Stimulated activated effector memory CD8-positive, alpha-beta T cell treated with anti-CD3 and anti-CD28 coated beads, Interleukin-12 subunit alpha, Interleukin-12 subunit beta, amount 100 ng/mL, for 72 hours (primary cell): ENCODE measurements around the gene CDH12.
"Not testable (repeated sequence)": the region's sequence is repeated elsewhere in the genome, so short reads cannot be mapped to it uniquely, and the experiment has no call there.

ENCODE experiments used
- ATAC-seq: fragments of 150-1000 bp; cut with Tn5 transposase; 2 replicates; pipeline ENCODE4 v1.10.0; 2021
- DNase-seq, 2 donors: peaks; one replicate each; pipeline ENCODE4 v3.0.0; 2021 to 2022; ENCODE audit warnings: low spot score in 2 of 2
- H3K27ac Mint-ChIP-seq: one replicate; pipeline ENCODE4 v1.8.0; 2022; ENCODE audit warnings: mild to moderate bottlenecking, mixed read lengths
- H3K36me3 Mint-ChIP-seq: one replicate; pipeline ENCODE4 v1.8.0; 2022; ENCODE audit warnings: mild to moderate bottlenecking, mixed read lengths
- H3K4me1 Mint-ChIP-seq: one replicate; pipeline ENCODE4 v1.8.0; 2022; ENCODE audit warnings: mixed read lengths
- H3K4me3 Mint-ChIP-seq: one replicate; pipeline ENCODE4 v1.8.0; 2022; ENCODE audit warnings: mild to moderate bottlenecking, mixed read lengths
- H3K9me3 Mint-ChIP-seq: one replicate; pipeline ENCODE4 v1.8.0; 2022; ENCODE audit warnings: mixed read lengths

CDH12 gene

DNA sequence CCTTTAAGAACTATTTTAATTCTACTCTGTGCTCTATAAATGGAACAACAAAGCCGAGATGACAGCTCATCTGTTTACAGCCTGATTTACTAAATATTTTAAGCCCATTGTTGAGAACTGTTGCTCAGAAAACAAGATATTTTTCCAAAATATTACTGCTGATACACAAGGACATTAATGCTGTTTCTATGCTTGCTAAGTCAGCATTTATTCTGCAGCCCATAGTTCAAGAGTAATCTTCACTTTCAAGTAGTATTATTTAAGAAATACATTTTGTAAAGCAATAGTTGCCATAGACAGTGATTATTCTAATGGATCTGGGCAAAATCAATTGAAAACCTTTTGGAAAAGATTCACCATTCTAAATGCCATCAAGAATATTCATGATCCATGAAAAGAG is 208.3 kb downstream of the CDH12 start:
- DNase-seq = no peak
- no peak for ATAC-seq
- Mint-ChIP-seq H3K36me3 (no peaks in the 10 kb centered on the region), H3K27ac (no peak overlapping the region), H3K4me3 (no peak overlapping the region), H3K9me3 (peaks cover 13% of the 10 kb centered on the region), H3K4me1 (no peaks in the 10 kb centered on the region)

DNA sequence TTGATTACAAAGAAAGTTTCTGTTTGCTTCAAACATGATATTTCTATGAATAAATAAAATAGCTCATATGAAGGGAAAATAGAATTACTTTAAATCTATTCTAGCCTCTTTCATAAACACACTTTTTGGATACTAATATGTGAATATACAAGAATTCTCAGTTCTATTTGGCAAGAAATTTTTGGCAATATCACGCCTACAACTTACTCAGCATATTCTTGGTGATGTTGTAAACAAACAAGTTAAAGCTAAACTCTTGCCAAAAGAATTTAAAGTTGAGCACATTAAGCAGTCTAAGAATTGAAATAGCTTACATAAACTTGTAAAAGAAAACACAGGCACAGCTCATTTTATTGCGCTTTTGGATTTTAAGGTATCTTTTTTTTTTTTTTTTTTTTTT is 209.8 kb downstream of the CDH12 start:
- H3K4me3 Mint-ChIP-seq = no peak overlapping the region
- ATAC-seq = no peak
- H3K9me3 Mint-ChIP-seq = peaks cover 14% of the 10 kb centered on the region
- H3K27ac Mint-ChIP-seq = no peak overlapping the region
- DNase-seq = no peak
- H3K36me3 Mint-ChIP-seq = no peaks in the 10 kb centered on the region
- no peaks in the 10 kb centered on the region for H3K4me1 Mint-ChIP-seq

DNA sequence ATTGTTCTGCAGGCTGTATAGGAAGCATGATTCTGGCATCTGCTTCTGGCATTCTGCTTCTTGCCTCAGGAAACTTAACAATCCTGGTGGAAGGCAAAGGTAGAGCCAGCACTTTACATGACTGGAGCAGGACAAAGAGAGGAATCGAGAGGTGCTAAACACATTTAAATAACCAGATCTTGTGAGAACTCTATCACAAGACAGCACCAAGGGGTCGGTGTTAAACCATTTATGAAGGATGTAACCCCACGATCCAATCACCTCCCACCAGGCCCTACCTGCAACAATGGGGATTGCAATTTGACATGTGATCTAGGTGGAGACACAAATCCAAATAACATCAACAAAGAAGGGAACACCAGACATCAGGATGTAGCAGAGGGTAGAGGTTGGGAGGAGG is 221.5 kb downstream of the CDH12 start:
- Mint-ChIP-seq H3K4me3 (no peak overlapping the region), H3K4me1 (no peaks in the 10 kb centered on the region), H3K27ac (no peak overlapping the region), H3K9me3 (peaks cover 20% of the 10 kb centered on the region), H3K36me3 (no peaks in the 10 kb centered on the region)
- ATAC-seq (no peak), DNase-seq (no peak)

DNA sequence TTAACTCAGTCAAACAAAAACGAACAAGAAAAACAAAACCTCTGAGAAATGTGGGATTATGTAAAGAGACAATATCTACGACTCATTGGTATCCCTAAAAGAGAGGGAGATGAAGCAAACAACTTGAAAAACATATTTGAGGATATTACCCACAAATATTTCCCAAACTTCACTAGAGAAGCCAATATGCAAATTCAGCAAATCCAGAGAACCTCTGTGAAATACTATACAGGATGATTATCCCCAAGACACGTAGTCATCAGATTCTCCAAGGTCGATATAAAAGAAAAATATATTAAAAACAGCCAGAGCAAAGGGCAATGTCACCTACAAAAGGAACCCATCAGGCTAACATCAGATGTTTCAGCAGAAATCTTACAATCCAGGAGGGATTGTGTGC is 226.1 kb downstream of the CDH12 start:
- no peaks in the 10 kb centered on the region for H3K4me1 Mint-ChIP-seq
- DNase-seq (no peak), ATAC-seq (no peak)
- H3K4me3 Mint-ChIP-seq = no peak overlapping the region
- peaks cover 19% of the 10 kb centered on the region for H3K9me3 Mint-ChIP-seq
- no peaks in the 10 kb centered on the region for H3K36me3 Mint-ChIP-seq
- no peak overlapping the region for H3K27ac Mint-ChIP-seq

DNA sequence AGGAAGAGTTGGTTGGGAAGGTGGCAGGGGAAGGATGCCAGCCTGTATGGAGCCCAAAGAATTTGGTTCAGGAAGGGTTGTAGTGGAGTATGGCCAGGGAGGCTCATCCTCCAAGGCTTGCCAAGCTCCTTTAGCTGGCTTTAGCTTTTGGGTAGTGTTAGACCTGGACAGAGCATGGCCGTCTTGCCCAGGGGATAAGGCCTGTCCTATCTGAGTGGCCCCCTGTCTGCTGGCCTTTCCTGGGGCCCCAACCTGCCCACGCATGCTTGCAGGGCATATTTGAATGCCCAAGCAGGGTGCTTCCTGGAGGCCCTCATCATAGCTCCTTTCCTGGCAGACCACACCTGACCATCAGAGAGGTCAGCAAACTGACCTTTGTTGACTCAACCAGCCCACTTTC is 227.7 kb downstream of the CDH12 start:
- Mint-ChIP-seq H3K4me3 (no peak overlapping the region), H3K9me3 (peaks cover 22% of the 10 kb centered on the region), H3K36me3 (no peaks in the 10 kb centered on the region), H3K27ac (no peak overlapping the region), H3K4me1 (no peaks in the 10 kb centered on the region)
- DNase-seq (no peak), ATAC-seq (no peak)

DNA sequence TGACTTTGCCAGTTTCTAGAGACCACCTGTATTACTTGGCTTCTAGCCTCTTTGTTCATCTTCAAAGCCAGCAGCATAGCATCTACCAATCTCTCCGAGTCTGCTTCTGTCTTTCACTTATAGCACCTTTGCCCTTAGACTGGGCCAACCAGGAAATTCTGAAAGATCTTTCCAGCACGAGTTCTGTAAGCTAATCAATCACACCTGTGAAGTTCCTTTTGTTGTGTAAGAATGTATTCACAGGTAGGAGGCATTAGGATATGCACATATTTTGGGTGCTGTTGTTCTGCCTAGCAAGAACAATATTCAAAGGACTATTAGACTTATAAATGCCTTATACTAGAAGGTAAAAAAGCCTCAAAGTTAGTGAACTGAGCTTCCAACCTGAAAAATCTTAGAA is 232.1 kb downstream of the CDH12 start:
- DNase-seq (no peak), ATAC-seq (no peak)
- Mint-ChIP-seq H3K4me1 (no peaks in the 10 kb centered on the region), H3K9me3 (peaks cover 12% of the 10 kb centered on the region), H3K4me3 (no peak overlapping the region), H3K36me3 (no peaks in the 10 kb centered on the region), H3K27ac (no peak overlapping the region)

DNA sequence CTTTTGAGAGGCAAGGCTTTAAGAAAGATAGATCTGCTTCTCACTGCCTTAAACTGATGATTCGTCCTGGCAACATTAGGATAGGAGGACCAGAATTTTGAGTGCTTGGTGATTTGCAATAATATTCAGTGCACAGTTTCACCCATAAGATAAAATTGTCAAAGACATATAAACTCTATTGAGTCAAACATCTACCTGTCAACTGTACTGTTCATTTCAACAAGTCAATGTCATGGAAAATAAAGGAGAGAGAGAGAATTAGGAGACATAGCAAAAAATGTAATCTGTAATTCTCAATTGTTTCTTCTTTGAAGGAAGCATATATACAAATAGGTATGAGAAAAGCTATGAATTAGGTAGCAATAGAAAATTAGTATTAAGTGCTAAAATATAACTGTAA is 237.2 kb downstream of the CDH12 start:
- DNase-seq = no peak
- H3K9me3 Mint-ChIP-seq = peaks cover 10% of the 10 kb centered on the region
- ATAC-seq = no peak
- H3K36me3 Mint-ChIP-seq = no peaks in the 10 kb centered on the region
- H3K27ac Mint-ChIP-seq = no peak overlapping the region
- no peak overlapping the region for H3K4me3 Mint-ChIP-seq
- H3K4me1 Mint-ChIP-seq = no peaks in the 10 kb centered on the region

DNA sequence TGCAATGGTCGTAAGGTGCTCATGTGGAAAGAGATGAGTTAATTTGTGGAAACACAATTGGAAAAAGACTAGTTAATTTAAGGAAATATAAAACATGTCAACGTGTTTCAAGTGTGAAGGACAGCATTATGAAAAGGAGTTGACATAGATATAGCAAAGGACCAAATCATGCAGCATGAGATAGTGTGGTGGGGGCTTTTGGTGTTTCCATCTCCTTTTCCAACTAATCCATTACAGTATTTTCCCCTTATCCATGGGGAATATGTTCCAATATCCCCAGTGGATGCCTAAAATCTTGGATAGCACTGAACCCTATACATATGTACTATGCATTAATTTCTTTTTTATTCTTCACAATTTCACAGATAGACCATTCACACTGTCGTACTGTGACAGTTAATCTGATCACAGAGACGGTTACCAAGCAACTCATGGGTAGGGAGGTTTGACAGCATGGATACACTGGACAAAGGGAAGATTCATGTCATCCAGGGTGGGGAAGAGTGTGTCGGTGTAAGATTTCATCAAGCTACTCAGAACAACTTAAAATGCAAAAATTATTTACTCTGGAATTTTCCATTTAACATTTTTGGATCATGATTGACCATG is 238.6 kb downstream of the CDH12 start:
- H3K4me1 Mint-ChIP-seq = no peaks in the 10 kb centered on the region

DNA sequence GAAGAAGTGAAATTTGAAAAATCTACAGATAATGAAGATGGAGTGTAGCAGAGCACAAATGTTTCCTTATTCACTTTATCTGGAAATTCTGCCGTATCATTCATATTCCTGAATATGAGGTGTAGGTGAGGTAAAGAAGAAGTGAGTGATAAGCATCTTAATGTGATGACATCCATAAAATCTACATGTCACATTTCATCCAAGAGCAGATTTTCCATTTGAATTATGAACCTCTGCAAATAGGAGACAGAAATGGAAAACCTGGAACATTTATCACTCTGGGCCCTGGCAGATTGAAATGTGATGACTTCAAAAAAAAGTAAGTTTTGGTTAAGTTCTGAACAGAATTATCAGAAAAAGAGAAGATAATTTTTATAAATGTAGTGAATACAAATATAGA is 240.2 kb downstream of the CDH12 start:
- no peak for DNase-seq
- no peak for ATAC-seq
- Mint-ChIP-seq H3K4me3 (no peak overlapping the region), H3K27ac (no peak overlapping the region), H3K4me1 (no peaks in the 10 kb centered on the region), H3K36me3 (no peaks in the 10 kb centered on the region), H3K9me3 (peaks cover 6% of the 10 kb centered on the region)

More for the DNA sequence above, 238.6 kb downstream of the CDH12 start:
- no peak overlapping the region for H3K4me3 Mint-ChIP-seq
- ATAC-seq (no peak), DNase-seq (no peak)
- H3K9me3 Mint-ChIP-seq = peaks cover 9% of the 10 kb centered on the region
- H3K36me3 Mint-ChIP-seq = no peaks in the 10 kb centered on the region
- H3K27ac Mint-ChIP-seq = no peak overlapping the region

DNA sequence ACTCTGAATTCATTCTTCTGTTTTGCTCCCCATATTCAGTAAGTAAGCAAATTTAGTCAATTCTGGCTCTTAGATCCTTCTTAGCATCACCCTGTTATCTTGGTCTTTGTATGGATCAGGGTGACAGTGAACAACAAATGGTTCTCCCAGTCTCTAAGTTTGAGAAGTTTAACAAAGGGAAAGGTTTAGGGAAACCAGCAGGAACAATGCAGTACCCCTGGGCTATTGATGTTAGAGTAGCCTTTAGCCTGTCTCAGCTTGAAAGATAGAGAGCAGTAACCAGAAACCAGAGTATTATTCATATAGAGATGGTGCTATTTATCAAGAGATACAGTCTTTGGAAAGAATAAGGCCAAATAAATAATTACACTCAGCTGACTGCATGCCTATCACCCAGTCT is 241.8 kb downstream of the CDH12 start:
- Mint-ChIP-seq H3K36me3 (no peaks in the 10 kb centered on the region), H3K27ac (no peak overlapping the region), H3K4me3 (no peak overlapping the region), H3K9me3 (peaks cover 16% of the 10 kb centered on the region), H3K4me1 (no peaks in the 10 kb centered on the region)
- no peak for ATAC-seq
- DNase-seq = no peak

DNA sequence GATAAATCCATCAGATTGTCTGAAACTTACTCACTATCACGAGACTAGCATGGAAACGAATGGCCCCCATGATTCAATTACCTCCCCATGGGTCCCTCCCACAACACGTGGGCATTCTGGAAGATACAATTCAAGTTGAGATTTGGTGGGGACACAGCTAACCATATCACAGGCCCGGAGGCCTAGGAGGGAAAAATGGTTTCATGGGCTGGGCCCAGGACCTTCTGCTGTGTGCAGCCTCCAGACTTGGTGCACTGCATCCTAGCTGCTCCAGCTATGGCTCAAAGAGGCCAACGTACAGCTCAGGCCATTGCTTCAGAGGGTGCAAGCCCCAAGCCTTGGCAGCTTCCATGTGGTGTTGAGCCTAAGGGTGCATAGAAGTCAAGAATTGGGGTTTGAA is 245.6 kb downstream of the CDH12 start:
- DNase-seq, H3K4me1 Mint-ChIP-seq, H3K4me3 Mint-ChIP-seq, H3K36me3 Mint-ChIP-seq, ATAC-seq, H3K27ac Mint-ChIP-seq: not testable (repeated sequence)
- H3K9me3 Mint-ChIP-seq = peaks cover 14% of the 10 kb centered on the region

DNA sequence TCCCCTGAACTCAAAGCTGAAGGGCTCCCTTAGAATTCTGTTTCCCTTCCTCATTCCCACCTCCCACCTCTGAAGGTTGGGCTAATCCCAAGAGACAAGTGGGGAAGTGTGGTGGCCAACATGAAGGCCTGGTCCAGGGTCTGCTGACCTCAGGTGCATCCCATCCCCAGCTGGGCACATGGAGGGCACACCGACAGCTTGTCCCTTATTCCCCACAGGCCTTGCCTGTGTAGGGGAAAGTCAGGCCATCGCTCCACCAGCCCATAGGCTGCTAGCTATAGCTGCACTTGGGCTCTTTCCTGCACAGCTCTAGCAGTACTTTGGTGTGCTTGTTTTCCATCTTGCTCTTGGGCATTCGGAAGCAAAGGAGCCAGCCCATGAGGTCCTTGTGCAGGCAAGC is 247.7 kb downstream of the CDH12 start:
- no peak overlapping the region for H3K4me3 Mint-ChIP-seq

DNA sequence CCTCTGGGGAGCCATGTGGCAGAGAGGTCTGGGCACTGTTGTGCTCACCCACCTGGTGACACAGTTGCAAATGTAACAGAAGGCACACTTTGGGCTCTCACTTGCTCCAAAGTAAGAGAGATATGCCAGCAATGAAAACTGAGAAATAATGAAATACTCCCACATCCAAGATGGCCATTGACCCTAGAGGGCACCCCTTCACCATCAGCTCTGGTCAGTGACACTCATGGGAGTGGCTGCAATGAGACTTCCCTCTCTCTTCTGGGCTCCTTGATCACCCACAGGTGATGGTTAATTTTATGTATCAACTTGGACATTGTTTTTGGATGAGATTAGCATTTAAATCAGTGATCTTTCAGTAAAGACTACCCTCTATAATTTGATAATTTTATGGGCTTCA is 248.4 kb downstream of the CDH12 start:
- H3K9me3 Mint-ChIP-seq = peaks cover 14% of the 10 kb centered on the region
- H3K4me1 Mint-ChIP-seq = no peaks in the 10 kb centered on the region
- H3K36me3 Mint-ChIP-seq = no peaks in the 10 kb centered on the region

More for the DNA sequence above, 247.7 kb downstream of the CDH12 start:
- Mint-ChIP-seq H3K4me1 (no peaks in the 10 kb centered on the region), H3K36me3 (no peaks in the 10 kb centered on the region), H3K9me3 (peaks cover 14% of the 10 kb centered on the region), H3K27ac (no peak overlapping the region)
- ATAC-seq (peak; percentile 32), DNase-seq (no peak)

DNA sequence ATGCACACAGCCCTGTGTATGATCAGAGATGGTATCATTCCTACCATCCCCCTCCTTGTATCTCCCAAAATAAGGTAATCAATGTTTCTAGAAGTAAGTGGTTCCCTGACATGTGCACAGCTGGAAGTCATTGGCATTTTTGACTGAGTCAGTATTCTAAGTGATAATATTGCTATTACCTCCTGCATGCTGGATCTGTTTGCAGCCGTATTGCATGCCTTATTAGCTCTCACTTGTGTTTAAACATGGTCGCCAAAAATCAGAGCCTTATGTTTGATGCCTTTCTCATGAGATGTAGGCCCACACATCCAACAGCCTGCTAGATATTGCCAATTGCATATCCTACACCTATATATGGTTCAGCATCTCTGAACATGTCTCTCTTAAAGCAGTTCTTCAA is 254.3 kb downstream of the CDH12 start:
- Mint-ChIP-seq H3K9me3 (peaks cover 16% of the 10 kb centered on the region), H3K4me3 (no peak overlapping the region), H3K36me3 (no peaks in the 10 kb centered on the region), H3K27ac (no peak overlapping the region), H3K4me1 (no peaks in the 10 kb centered on the region)
- ATAC-seq (no peak), DNase-seq (no peak)

More for the DNA sequence above, 248.4 kb downstream of the CDH12 start:
- DNase-seq = no peak
- no peak overlapping the region for H3K4me3 Mint-ChIP-seq
- H3K27ac Mint-ChIP-seq = no peak overlapping the region
- ATAC-seq = no peak

DNA sequence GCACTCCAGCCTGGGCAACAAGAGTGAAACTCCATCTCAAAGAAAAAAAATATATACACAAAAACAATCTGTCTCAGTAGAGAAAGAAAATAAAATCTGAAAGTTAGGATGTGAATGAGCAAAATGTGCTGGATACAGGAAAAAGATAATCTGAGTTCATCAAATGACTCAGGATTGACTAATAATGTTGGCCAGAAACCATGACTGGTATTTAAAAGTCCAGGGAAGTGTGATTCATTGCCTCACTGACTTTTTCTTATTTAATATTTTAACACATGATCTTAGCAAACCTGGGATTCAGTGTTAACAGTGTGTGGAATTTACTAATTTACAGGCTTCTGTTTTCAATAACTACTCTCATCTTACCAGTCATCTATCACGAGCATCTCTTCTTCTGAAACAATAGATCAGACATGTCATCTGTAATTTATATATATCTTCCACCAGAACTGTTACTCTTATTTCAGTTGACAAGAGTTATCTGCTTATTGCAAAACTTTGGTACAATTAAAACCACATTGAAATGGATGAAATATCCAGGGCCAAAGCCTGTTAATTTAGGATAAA is 256.7 kb downstream of the CDH12 start:
- H3K9me3 Mint-ChIP-seq = peaks cover 16% of the 10 kb centered on the region
- DNase-seq (no peak), ATAC-seq (no peak)
- no peaks in the 10 kb centered on the region for H3K36me3 Mint-ChIP-seq
- no peak overlapping the region for H3K4me3 Mint-ChIP-seq
- H3K27ac Mint-ChIP-seq = no peak overlapping the region
- H3K4me1 Mint-ChIP-seq = no peaks in the 10 kb centered on the region

DNA sequence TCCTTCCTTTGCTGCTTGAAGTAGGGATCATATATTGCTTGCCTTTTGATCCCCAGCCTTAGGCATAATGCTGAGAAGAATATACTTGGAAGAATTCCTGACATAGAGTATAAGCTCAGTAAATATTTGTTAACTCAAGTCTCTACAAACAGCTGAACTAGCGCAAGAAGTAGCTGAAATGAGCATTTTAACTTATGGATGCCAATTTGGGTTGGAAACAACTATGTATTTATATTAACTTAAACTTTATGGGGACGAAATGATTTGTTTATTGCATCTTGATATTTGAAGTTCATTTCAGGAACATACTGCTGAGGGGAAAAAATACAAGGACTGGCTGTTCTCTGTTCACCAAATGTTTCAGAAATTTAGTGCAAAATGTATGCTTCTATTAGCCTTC is 258.7 kb downstream of the CDH12 start:
- no peak overlapping the region for H3K27ac Mint-ChIP-seq
- H3K4me3 Mint-ChIP-seq = no peak overlapping the region
- no peaks in the 10 kb centered on the region for H3K4me1 Mint-ChIP-seq
- no peak for DNase-seq
- peaks cover 19% of the 10 kb centered on the region for H3K9me3 Mint-ChIP-seq
- H3K36me3 Mint-ChIP-seq = no peaks in the 10 kb centered on the region
- no peak for ATAC-seq

DNA sequence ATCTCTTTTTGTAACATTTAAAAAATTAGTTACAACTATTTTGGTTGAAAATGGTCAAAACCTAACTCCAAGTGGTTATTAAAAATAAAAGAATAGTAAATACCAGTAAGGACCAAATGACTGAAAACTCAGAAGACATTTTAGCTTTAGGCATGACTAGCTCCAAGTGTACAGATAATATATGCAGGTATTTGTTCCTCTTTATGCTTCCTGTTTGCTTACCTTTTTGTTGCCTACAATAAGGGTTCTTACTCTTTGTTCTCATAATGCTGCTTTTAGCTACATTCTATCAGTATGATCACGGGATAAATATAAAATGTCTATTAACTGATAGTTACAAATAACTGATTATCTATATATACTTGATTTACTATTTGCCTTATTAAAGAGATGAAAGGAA is 259.6 kb downstream of the CDH12 start:
- no peaks in the 10 kb centered on the region for H3K36me3 Mint-ChIP-seq
- DNase-seq (no peak), ATAC-seq (no peak)
- no peak overlapping the region for H3K27ac Mint-ChIP-seq
- H3K4me1 Mint-ChIP-seq = no peaks in the 10 kb centered on the region
- H3K9me3 Mint-ChIP-seq = peaks cover 26% of the 10 kb centered on the region
- no peak overlapping the region for H3K4me3 Mint-ChIP-seq
